Measurements from ENCODE around the gene HMX1.

- TF ChIP-seq CTCF (IDR thresholded peaks at IDR 0.05) = no peak
- TF ChIP-seq POLR2A (IDR thresholded peaks at IDR 0.05) = no peak
Observed at GRCh38 chr4:8891646-8892555, 20.3 kb upstream of the HMX1 start.
